ENCODE data around the gene HDAC9. TPM values are rescaled to one million over a fixed set of nuclear protein-coding genes. Genes with fewer than 3 reads are reported as not detected.

The HDAC9 gene
- total RNA-seq, 1 donor from 2014 or later, result 32.4 TPM

GRCh38 chr7:18473119-18473518 is 22.4 kb upstream of the HDAC9 start:
- no peak for DNase-seq (ENCODE audit: extremely low spot score in 2 of 2)
- Histone ChIP-seq H3K4me1 (no peaks in the 10 kb centered on the region), H3K4me3 (no peak overlapping the region), H3K9me3 (no peaks in the 10 kb centered on the region), H3K27me3 (no peaks in the 10 kb centered on the region), H3K36me3 (no peaks in the 10 kb centered on the region), H3K27ac (no peak overlapping the region)
- intact Hi-C loops (cut with DNase I), result no loop called here
- no peak for TF ChIP-seq CTCF (IDR thresholded peaks at IDR 0.05)
- no peak for TF ChIP-seq POLR2AphosphoS5 (IDR thresholded peaks at IDR 0.05; ENCODE audit: insufficient read depth in 1 of 2, low read depth in 1 of 2)
- no peak for TF ChIP-seq POLR2A (IDR thresholded peaks at IDR 0.05)

- Histone ChIP-seq H3K27ac (no peak overlapping the region), H3K4me3 (no peak overlapping the region), H3K4me1 (no peaks in the 10 kb centered on the region), H3K27me3 (no peaks in the 10 kb centered on the region), H3K9me3 (no peaks in the 10 kb centered on the region), H3K36me3 (no peaks in the 10 kb centered on the region)
- intact Hi-C loops (cut with DNase I), result no loop called here
- no peak for DNase-seq (ENCODE audit: extremely low spot score in 2 of 2)
- TF ChIP-seq CTCF (IDR thresholded peaks at IDR 0.05) (no peak), POLR2A (IDR thresholded peaks at IDR 0.05) (no peak), POLR2AphosphoS5 (IDR thresholded peaks at IDR 0.05; ENCODE audit: insufficient read depth in 1 of 2, low read depth in 1 of 2) (no peak)
Measured at GRCh38 chr7:18474944-18475343, 20.6 kb upstream of the HDAC9 start.

GRCh38 chr7:18475488-18475887 is 20.1 kb upstream of the HDAC9 start:
- Histone ChIP-seq H3K4me3 (no peak overlapping the region), H3K9me3 (no peaks in the 10 kb centered on the region), H3K4me1 (no peaks in the 10 kb centered on the region), H3K36me3 (no peaks in the 10 kb centered on the region), H3K27me3 (no peaks in the 10 kb centered on the region), H3K27ac (no peak overlapping the region)
- DNase-seq (ENCODE audit: extremely low spot score in 2 of 2), result no peak
- TF ChIP-seq CTCF (IDR thresholded peaks at IDR 0.05), result no peak
- no peak for TF ChIP-seq POLR2AphosphoS5 (IDR thresholded peaks at IDR 0.05; ENCODE audit: insufficient read depth in 1 of 2, low read depth in 1 of 2)
- no peak for TF ChIP-seq POLR2A (IDR thresholded peaks at IDR 0.05)
- intact Hi-C loops (cut with DNase I), result no loop called here

- intact Hi-C loops (cut with DNase I), result no loop called here
- DNase-seq (ENCODE audit: extremely low spot score in 2 of 2), result no peak
- Histone ChIP-seq H3K4me3 (no peak overlapping the region), H3K27ac (no peak overlapping the region), H3K36me3 (no peaks in the 10 kb centered on the region), H3K27me3 (no peaks in the 10 kb centered on the region), H3K4me1 (no peaks in the 10 kb centered on the region), H3K9me3 (no peaks in the 10 kb centered on the region)
- TF ChIP-seq POLR2A (IDR thresholded peaks at IDR 0.05) (no peak), CTCF (IDR thresholded peaks at IDR 0.05) (no peak), POLR2AphosphoS5 (IDR thresholded peaks at IDR 0.05; ENCODE audit: insufficient read depth in 1 of 2, low read depth in 1 of 2) (no peak)
Measured at GRCh38 chr7:18481776-18482175, 13.8 kb upstream of the HDAC9 start.

- intact Hi-C loops (cut with DNase I), result no loop called here
- H3K27ac ChIP-seq, result no peak overlapping the region
- DNase-seq (ENCODE audit: extremely low spot score in 2 of 2), result no peak
Measured at GRCh38 chr7:18488049-18488448, 7.5 kb upstream of the HDAC9 start.

More at GRCh38 chr7:18488049-18488448, 7.5 kb upstream of the HDAC9 start:
- Histone ChIP-seq H3K4me1 (no peaks in the 10 kb centered on the region), H3K36me3 (no peaks in the 10 kb centered on the region), H3K4me3 (no peak overlapping the region), H3K27me3 (no peaks in the 10 kb centered on the region), H3K9me3 (no peaks in the 10 kb centered on the region)
- TF ChIP-seq POLR2A (IDR thresholded peaks at IDR 0.05) (no peak), CTCF (IDR thresholded peaks at IDR 0.05) (no peak), POLR2AphosphoS5 (IDR thresholded peaks at IDR 0.05; ENCODE audit: insufficient read depth in 1 of 2, low read depth in 1 of 2) (no peak)

Data from vagina (tissue), 2 donors.